SK-N-SH (cell line): ENCODE measurements around the gene FCHSD2. TPM values are rescaled to one million over a fixed set of nuclear protein-coding genes. Genes with fewer than 3 reads are reported as not detected.
A peak's percentile ranks its signal among the peaks of the same experiment; 100 is the strongest.

Experiments
- CTCF ChIA-PET: fragments of 300-600, 350-600 bp; formaldehyde crosslinking; extraction: SDS; loops from one replicate; lab custom pipeline; 2021; lab: Yijun Ruan, JAX
- POLR2A ChIA-PET: fragments of 350-600 bp; sonication (Branson Sonifier 250); formaldehyde crosslinking; extraction: SDS; loops from one replicate; lab custom pipeline; 2020; ENCODE audit warnings: antibody characterized with exemption, inconsistent platforms; lab: Yijun Ruan, JAX
- DNase-seq: peaks from one replicate; pipeline ENCODE4 v3.0.0; 2012
- H2AFZ ChIP-seq: fragments of 200-600 bp; sonication (generic); 2 replicates; pipeline ENCODE4 v1.8.1; 2016; ENCODE audit warnings: antibody characterized with exemption, mild to moderate bottlenecking, low read depth
- H3F3A ChIP-seq: fragments of 200-600 bp; sonication (generic); replicated peaks from 2 replicates; pipeline ENCODE3; 2016; ENCODE audit warnings: antibody characterized with exemption, mild to moderate bottlenecking; ENCODE audit not compliant: insufficient read depth
- H3K27ac ChIP-seq, 2 experiments: fragments of 200-500 bp in 1 of 2; fragments of 200-600 bp in 1 of 2; sonication (Bioruptor generic) in 1 of 2; sonication (generic), shearing (Covaris generic) in 1 of 2; 2 replicates each; pipeline versions ENCODE4 v1.5.1 to v1.6.1; 2014 to 2016; ENCODE audit warnings: low read depth in 2 of 2, inconsistent platforms in 1 of 2, low read length in 1 of 2, mild to moderate bottlenecking in 1 of 2, mixed read lengths in 1 of 2
- H3K27me3 ChIP-seq: fragments of 200-600 bp; sonication (generic), shearing (Covaris generic); 2 replicates; pipeline ENCODE4 v1.6.1; 2016; ENCODE audit warnings: mixed run types; ENCODE audit not compliant: insufficient read depth
- H3K36me3 ChIP-seq, 2 experiments: fragments of 200-500 bp in 1 of 2; fragments of 200-600 bp in 1 of 2; sonication (Bioruptor generic) in 1 of 2; sonication (generic) in 1 of 2; replicated peaks in 1 of 2; 2 replicates each; pipeline versions ENCODE3 to v1.5.1; 2014 to 2016; ENCODE audit warnings: low read length in 1 of 2, mild to moderate bottlenecking in 1 of 2; ENCODE audit not compliant: insufficient read depth in 2 of 2, control insufficient read depth in 1 of 2
- H3K4me1 ChIP-seq, 2 experiments: fragments of 200-500 bp in 1 of 2; fragments of 200-600 bp in 1 of 2; sonication (Bioruptor generic) in 1 of 2; sonication (generic), shearing (Covaris generic) in 1 of 2; 2 replicates each; pipeline versions ENCODE4 v1.5.1 to v1.6.1; 2014 to 2016; ENCODE audit warnings: low read depth in 1 of 2, low read length in 1 of 2, mixed run types in 1 of 2; ENCODE audit not compliant: insufficient read depth in 2 of 2, control insufficient read depth in 1 of 2
- H3K4me2 ChIP-seq: fragments of 200-600 bp; sonication (generic), shearing (Covaris generic); 2 replicates; pipeline ENCODE4 v1.6.1; 2017; ENCODE audit warnings: mixed run types
- H3K4me3 ChIP-seq, 2 experiments: fragments of 200-500 bp in 1 of 2; fragments of 200-600 bp in 1 of 2; sonication (Bioruptor generic) in 1 of 2; sonication (generic), shearing (Covaris generic) in 1 of 2; 2 replicates each; pipeline versions ENCODE4 v1.5.1 to v1.8.1; 2014 to 2016; ENCODE audit warnings: low read depth in 2 of 2, inconsistent platforms in 1 of 2, low read length in 1 of 2, mild to moderate bottlenecking in 1 of 2, mixed read lengths in 1 of 2, moderate library complexity in 1 of 2
- H3K79me2 ChIP-seq: fragments of 200-600 bp; sonication (generic); 2 replicates; pipeline ENCODE4 v1.8.1; 2017; ENCODE audit warnings: mild to moderate bottlenecking; ENCODE audit not compliant: insufficient read depth
- H3K9ac ChIP-seq: fragments of 200-600 bp; sonication (generic); 2 replicates; pipeline ENCODE4 v1.6.1; 2017; ENCODE audit warnings: mixed run types
- H3K9me2 ChIP-seq: fragments of 200-600 bp; sonication (generic); 2 replicates; pipeline ENCODE4 v1.6.1; 2017; ENCODE audit warnings: mixed run types
- H3K9me3 ChIP-seq: fragments of 200-600 bp; sonication (generic); 2 replicates; pipeline ENCODE4 v1.6.1; 2017; ENCODE audit warnings: mixed run types, mild to moderate bottlenecking, moderate library complexity
- H4K20me1 ChIP-seq: fragments of 200-600 bp; sonication (generic); 2 replicates; pipeline ENCODE4 v1.6.1; 2017; ENCODE audit warnings: mild to moderate bottlenecking, mixed run types; ENCODE audit not compliant: insufficient read depth
- CTCF ChIP-seq: fragments of 200-600 bp; sonication (generic); IDR thresholded peaks from 2 replicates; pipeline ENCODE4 v1.6.1; 2017; ENCODE audit warnings: antibody characterized with exemption, mild to moderate bottlenecking, moderate library complexity
- EP300 ChIP-seq, 2 experiments: IDR thresholded peaks; 2 replicates each; pipeline versions ENCODE4 v1.4.0 to v1.6.1; 2012; ENCODE audit warnings: borderline replicate concordance in 1 of 2, low read depth in 1 of 2, low read length in 1 of 2
- FOXJ3 ChIP-seq: sonication (generic); formaldehyde crosslinking; IDR thresholded peaks from 2 replicates; pipeline ENCODE4 v1.5.1; 2020; ENCODE audit warnings: mild to moderate bottlenecking, missing genetic modification reagents
- FOXM1 ChIP-seq: IDR thresholded peaks from 2 replicates; pipeline ENCODE4 v1.4.0; 2012; ENCODE audit warnings: low read depth, mild to moderate bottlenecking
- GABPA ChIP-seq: IDR thresholded peaks from 2 replicates; pipeline ENCODE4 v1.4.0; 2012; ENCODE audit warnings: low read depth, mild to moderate bottlenecking
- GATA2 ChIP-seq: sonication (generic); formaldehyde crosslinking; IDR thresholded peaks from 2 replicates; pipeline ENCODE4 v1.5.0; 2020; ENCODE audit warnings: mild to moderate bottlenecking, missing genetic modification reagents
- MXI1 ChIP-seq: IDR thresholded peaks from 2 replicates; pipeline ENCODE4 v1.6.1; 2012; ENCODE audit warnings: mild to moderate bottlenecking, low read depth, low read length, improper control_type of control experiment
- PBX3 ChIP-seq: IDR thresholded peaks from 2 replicates; pipeline ENCODE4; 2012
- RFX5 ChIP-seq: IDR thresholded peaks from 2 replicates; pipeline ENCODE4 v1.6.1; 2012; ENCODE audit warnings: mild to moderate bottlenecking, improper control_type of control experiment, low read length
- RXRA ChIP-seq: IDR thresholded peaks from 2 replicates; pipeline ENCODE4 v1.4.0; 2012; ENCODE audit warnings: low read depth, mild to moderate bottlenecking, borderline replicate concordance
- SIN3A ChIP-seq: IDR thresholded peaks from 2 replicates; pipeline ENCODE4 v1.6.1; 2012; ENCODE audit warnings: low read depth, mild to moderate bottlenecking, low read length, moderate library complexity, borderline replicate concordance
- WGBS: methylation state at CpG from one replicate; pipeline ENCODE4 v1.1.6; 2017; ENCODE audit warnings: low lambda C conversion rate; 5-methylcytosine and 5-hydroxymethylcytosine counted together
- polyA plus RNA-seq, 3 experiments: library from polyadenylated mRNA; depleted of rRNA; stranded (reverse); fragments of >200 nt; gene quantifications; 2 replicates each; pipeline ENCODE4 v1.2.3, GENCODE V29; 2012
- TF ChIP-seq, protein P1 (sequence below): fragments of 150-350 bp; IDR thresholded peaks from 2 replicates; pipeline ENCODE4 v1.6.1; 2016; ENCODE audit warnings: mild to moderate bottlenecking, low read depth, low read length
- TF ChIP-seq, protein P2 (sequence below): IDR thresholded peaks from 2 replicates; pipeline ENCODE4 v1.4.0; 2012; ENCODE audit warnings: low read depth, borderline replicate concordance

FCHSD2 gene
- polyA plus RNA-seq, 1 of the 3 experiments (the other 2 are of a cell fraction), result 10.4 TPM

DNA sequence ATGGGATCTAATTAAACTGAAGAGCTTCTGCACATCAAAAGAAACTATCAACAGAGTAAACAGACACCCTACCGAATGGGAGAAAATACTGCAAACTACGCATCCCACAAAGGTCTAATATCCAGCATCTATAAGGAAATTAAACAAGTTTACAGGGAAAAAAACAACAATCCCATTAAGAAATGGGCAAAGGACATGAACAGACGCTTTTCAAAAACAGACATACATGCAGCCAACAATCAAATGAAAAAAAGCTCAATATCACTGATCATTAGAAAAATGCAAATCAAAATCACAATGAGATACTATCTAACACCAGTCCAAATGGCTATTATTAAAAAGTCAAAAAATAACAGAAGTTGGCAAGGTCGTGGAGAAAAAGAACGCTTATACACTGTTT, 117.5 kb downstream of the FCHSD2 start (continued):
- TF ChIP-seq CTCF, result no peak
- no peak for TF ChIP-seq SIN3A
- TF ChIP-seq GATA2, result no peak
- no peak for TF ChIP-seq RXRA
- TF ChIP-seq, protein P1, sequence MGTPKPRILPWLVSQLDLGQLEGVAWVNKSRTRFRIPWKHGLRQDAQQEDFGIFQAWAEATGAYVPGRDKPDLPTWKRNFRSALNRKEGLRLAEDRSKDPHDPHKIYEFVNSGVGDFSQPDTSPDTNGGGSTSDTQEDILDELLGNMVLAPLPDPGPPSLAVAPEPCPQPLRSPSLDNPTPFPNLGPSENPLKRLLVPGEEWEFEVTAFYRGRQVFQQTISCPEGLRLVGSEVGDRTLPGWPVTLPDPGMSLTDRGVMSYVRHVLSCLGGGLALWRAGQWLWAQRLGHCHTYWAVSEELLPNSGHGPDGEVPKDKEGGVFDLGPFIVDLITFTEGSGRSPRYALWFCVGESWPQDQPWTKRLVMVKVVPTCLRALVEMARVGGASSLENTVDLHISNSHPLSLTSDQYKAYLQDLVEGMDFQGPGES, result no peak
- TF ChIP-seq, protein P2, sequence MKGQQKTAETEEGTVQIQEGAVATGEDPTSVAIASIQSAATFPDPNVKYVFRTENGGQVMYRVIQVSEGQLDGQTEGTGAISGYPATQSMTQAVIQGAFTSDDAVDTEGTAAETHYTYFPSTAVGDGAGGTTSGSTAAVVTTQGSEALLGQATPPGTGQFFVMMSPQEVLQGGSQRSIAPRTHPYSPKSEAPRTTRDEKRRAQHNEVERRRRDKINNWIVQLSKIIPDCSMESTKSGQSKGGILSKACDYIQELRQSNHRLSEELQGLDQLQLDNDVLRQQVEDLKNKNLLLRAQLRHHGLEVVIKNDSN, result no peak

DNA sequence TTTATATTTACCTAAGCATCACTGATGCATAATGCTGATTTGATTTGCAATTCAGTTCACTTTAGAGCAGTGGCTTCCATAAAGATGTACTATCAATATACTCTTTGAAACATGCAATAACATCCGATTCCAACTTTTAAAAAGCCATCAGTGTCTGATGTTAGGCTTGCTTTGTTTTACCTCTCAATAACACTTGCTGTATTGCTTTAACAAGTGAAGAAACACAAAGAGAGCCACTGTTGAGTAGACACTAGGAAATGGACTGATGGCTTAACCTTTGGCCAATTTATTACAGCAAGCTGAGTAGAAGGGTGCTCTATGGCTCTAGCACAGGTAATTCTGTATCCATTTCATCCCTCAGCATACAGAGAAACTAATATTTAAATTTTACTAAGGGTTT, 122.1 kb downstream of the FCHSD2 start:
- no peaks in the 10 kb centered on the region for H3F3A ChIP-seq
- H3K9me2 ChIP-seq, result no peaks in the 10 kb centered on the region
- no peaks in the 10 kb centered on the region for H4K20me1 ChIP-seq
- H3K4me1 ChIP-seq, result peaks cover 0 to 19% of the 10 kb centered on the region in 2 experiments; a peak in 1 of 4 replicates
- H3K4me2 ChIP-seq, result no peak overlapping the region
- no peak overlapping the region for H3K9ac ChIP-seq
- no peak overlapping the region for H2AFZ ChIP-seq
- 100% methylated on average over 1 of the region's 1 CpG for WGBS
- POLR2A ChIA-PET, result no interaction called here
- no peak for DNase-seq
- peak overlapping the region in 1 of 2 experiments; percentile 80; a peak in 2 of 4 replicates for H3K27ac ChIP-seq
- H3K9me3 ChIP-seq, result peaks cover 9% of the 10 kb centered on the region
- TF ChIP-seq, protein P1, result no peak
- no peak for TF ChIP-seq GATA2
- no peak for TF ChIP-seq EP300 (IDR thresholded peaks at IDR 0.05; ENCODE audit: borderline replicate concordance in 1 of 2, low read depth in 1 of 2, low read length in 1 of 2)
- no peak for TF ChIP-seq FOXJ3
- TF ChIP-seq FOXM1, result no peak
- no peak for TF ChIP-seq GABPA
- TF ChIP-seq PBX3, result no peak
- no peak for TF ChIP-seq CTCF
- TF ChIP-seq RFX5, result no peak
- TF ChIP-seq MXI1, result no peak
- peaks cover 19% of the 10 kb centered on the region; the same call in 1 of the 2 replicates for H3K79me2 ChIP-seq
- no peak overlapping the region for H3K4me3 ChIP-seq
- no peaks in the 10 kb centered on the region for H3K27me3 ChIP-seq
- peaks cover 0 to 11% of the 10 kb centered on the region in 2 experiments for H3K36me3 ChIP-seq
- CTCF ChIA-PET, result interaction anchor here (2.5 kb wide), 1 partner anchor 122 kb away, joined by 8 read pairs; the partner anchor contains the start of gene FCHSD2
